Testis (tissue), 2 donors: ENCODE data around the gene KRTAP5-7.
"Not testable (repeated sequence)": the region's sequence is repeated elsewhere in the genome, so short reads cannot be mapped to it uniquely, and the experiment has no call there.

Experiments
- POLR2A ChIP-seq: fragments of 450-650 bp; IDR thresholded peaks from one replicate; pipeline ENCODE4 v1.6.1; 2017; ENCODE audit warnings: antibody characterized with exemption, mild to moderate bottlenecking, moderate library complexity
- TF ChIP-seq, protein P1 (sequence below), 3 experiments: fragments of 450-650 bp in 2 of 3; fragments of 200-600 bp in 1 of 3; sonication (generic) in 1 of 3; IDR thresholded peaks; one replicate each; pipeline ENCODE4 v1.5.1; 2016 to 2019; ENCODE audit warnings: antibody characterized with exemption in 3 of 3, mild to moderate bottlenecking in 2 of 3, moderate library complexity in 1 of 3

DNA sequence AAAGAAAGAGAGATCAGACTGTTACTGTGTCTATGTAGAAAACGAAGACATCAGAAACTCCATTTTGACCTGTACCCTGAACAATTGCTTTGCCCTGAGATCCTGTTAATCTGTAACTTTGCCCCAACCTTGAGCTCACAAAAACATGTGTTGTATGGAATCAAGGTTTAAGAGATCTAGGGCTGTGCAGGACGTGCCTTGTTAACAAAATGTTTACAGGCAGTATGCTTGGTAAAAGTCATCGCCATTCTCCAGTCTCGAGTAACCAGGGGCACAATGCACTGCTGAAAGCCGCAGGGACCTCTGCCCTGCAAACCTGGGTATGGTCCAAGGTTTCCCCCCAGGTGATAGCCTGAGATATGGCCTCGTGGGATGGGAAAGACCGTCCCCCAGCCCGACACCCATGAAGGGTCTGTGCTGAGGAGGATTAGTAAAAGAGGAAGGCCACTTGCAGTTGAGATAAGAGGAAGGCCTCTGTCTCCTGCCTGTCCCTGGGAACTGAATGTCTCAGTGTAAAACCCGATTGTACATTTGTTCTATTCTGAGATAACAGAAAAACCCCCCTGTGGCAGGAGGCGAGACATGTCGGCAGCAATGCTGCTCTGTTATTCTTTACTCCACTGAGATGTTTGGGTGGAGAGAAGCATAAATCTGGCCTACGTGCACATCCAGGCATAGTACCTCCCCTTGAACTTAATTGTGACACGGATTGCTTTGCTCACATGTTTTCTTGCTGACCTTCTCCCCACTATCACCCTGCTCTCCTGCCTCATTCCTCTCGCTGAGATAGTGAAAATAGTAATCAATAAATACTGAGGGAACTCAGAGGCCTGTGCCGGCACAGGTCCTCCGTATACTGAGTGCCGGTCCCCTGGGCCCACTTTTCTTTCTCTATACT lies 7.9 kb downstream of the KRTAP5-7 start:
- TF ChIP-seq, protein P1, sequence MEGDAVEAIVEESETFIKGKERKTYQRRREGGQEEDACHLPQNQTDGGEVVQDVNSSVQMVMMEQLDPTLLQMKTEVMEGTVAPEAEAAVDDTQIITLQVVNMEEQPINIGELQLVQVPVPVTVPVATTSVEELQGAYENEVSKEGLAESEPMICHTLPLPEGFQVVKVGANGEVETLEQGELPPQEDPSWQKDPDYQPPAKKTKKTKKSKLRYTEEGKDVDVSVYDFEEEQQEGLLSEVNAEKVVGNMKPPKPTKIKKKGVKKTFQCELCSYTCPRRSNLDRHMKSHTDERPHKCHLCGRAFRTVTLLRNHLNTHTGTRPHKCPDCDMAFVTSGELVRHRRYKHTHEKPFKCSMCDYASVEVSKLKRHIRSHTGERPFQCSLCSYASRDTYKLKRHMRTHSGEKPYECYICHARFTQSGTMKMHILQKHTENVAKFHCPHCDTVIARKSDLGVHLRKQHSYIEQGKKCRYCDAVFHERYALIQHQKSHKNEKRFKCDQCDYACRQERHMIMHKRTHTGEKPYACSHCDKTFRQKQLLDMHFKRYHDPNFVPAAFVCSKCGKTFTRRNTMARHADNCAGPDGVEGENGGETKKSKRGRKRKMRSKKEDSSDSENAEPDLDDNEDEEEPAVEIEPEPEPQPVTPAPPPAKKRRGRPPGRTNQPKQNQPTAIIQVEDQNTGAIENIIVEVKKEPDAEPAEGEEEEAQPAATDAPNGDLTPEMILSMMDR (IDR thresholded peaks at IDR 0.05): not testable (repeated sequence)
- TF ChIP-seq POLR2A: not testable (repeated sequence)
